OCI-LY7 (cell line): Measurements from ENCODE around the gene RAD51B. TPM values are rescaled to one million over a fixed set of nuclear protein-coding genes. Genes with fewer than 3 reads are reported as not detected.

Experiments
- BruUV-seq: library from RNA; stranded (reverse); fragments of 400-500 nt; replicated peaks from 2 replicates; lab custom pipeline; 2021; lab: Mats Ljungman, UMichigan
- CTCF ChIA-PET: fragments of 300-600 bp; sonication (Branson Sonifier 250); formaldehyde crosslinking; loops from one replicate; lab custom pipeline; 2022; ENCODE audit warnings: antibody characterized with exemption; ENCODE audit not compliant: unreplicated experiment; lab: Charles Lee
- POLR2A ChIA-PET: fragments of 300-600 bp; sonication (Branson Sonifier 250); formaldehyde crosslinking; loops from one replicate; lab custom pipeline; 2022; ENCODE audit warnings: antibody characterized with exemption; lab: Charles Lee
- DNase-seq: peaks from one replicate; pipeline ENCODE4 v3.0.0-alpha.2; 2015; ENCODE audit warnings: low spot score
- H2AFZ ChIP-seq: fragments of 200-600 bp; sonication (generic), shearing (Covaris generic); 2 replicates; pipeline ENCODE4 v1.6.1; 2014; ENCODE audit warnings: mild to moderate bottlenecking, antibody characterized with exemption, low read length, moderate library complexity
- H3K27ac ChIP-seq: fragments of 200-600 bp; sonication (generic); 2 replicates; pipeline ENCODE4 v1.5.1; 2014; ENCODE audit warnings: mixed run types, low read depth, mild to moderate bottlenecking, moderate library complexity, low read length, inconsistent platforms; ENCODE audit not compliant: poor library complexity, severe bottlenecking
- H3K36me3 ChIP-seq: fragments of 200-600 bp; sonication (generic); 2 replicates; pipeline ENCODE4 v1.6.1; 2014; ENCODE audit warnings: mild to moderate bottlenecking, antibody characterized with exemption, low read length, moderate library complexity, mixed read lengths; ENCODE audit not compliant: insufficient read depth
- H3K4me1 ChIP-seq: fragments of 200-600 bp; sonication (generic); 2 replicates; pipeline ENCODE4 v1.5.1; 2014; ENCODE audit warnings: mild to moderate bottlenecking, low read length; ENCODE audit not compliant: insufficient read depth, poor library complexity, severe bottlenecking
- H3K4me2 ChIP-seq: fragments of 200-600 bp; sonication (generic); 2 replicates; pipeline ENCODE4 v1.6.1; 2014; ENCODE audit warnings: mild to moderate bottlenecking, low read length
- H3K4me3 ChIP-seq: fragments of 200-600 bp; sonication (generic); 2 replicates; pipeline ENCODE4 v1.5.1; 2014; ENCODE audit warnings: mild to moderate bottlenecking, low read depth, low read length; ENCODE audit not compliant: poor library complexity, severe bottlenecking
- H3K79me2 ChIP-seq: fragments of 200-600 bp; sonication (generic); 2 replicates; pipeline ENCODE4 v1.6.1; 2016; ENCODE audit warnings: low read depth, mild to moderate bottlenecking, low read length, moderate library complexity, mixed read lengths; ENCODE audit not compliant: insufficient read depth
- H3K9me2 ChIP-seq: fragments of 200-600 bp; sonication (generic); 2 replicates; pipeline ENCODE4 v1.6.1; 2016; ENCODE audit warnings: mild to moderate bottlenecking, low read length, mixed read lengths; ENCODE audit not compliant: insufficient read depth
- H3K9me3 ChIP-seq: fragments of 200-600 bp; sonication (generic); 2 replicates; pipeline ENCODE4 v1.6.1; 2014; ENCODE audit warnings: mild to moderate bottlenecking, mixed run types, low read length, mixed read lengths
- H4K20me1 ChIP-seq: fragments of 200-600 bp; sonication (generic); 2 replicates; pipeline ENCODE4 v1.6.1; 2014; ENCODE audit warnings: mild to moderate bottlenecking, antibody characterized with exemption, low read length, moderate library complexity, mixed read lengths; ENCODE audit not compliant: insufficient read depth
- EZH2phosphoT487 ChIP-seq: fragments of 200-600 bp; sonication (generic); IDR thresholded peaks from 2 replicates; pipeline ENCODE4 v1.6.1; 2018; ENCODE audit warnings: low read depth, borderline replicate concordance, mild to moderate bottlenecking, mixed run types, antibody characterized with exemption, low read length, moderate library complexity, mixed read lengths
- intact Hi-C: fragments of 100-400 bp; cut with micrococcal nuclease; formaldehyde crosslinking; loops from one replicate; pipeline ENCODE4 v1.10.0; 2022; ENCODE audit not compliant: unreplicated experiment
- total RNA-seq, 2 experiments: library from RNA; depleted of rRNA in 1 of 2; stranded (reverse); fragments of >200 nt in 1 of 2; shearing (Covaris generic) in 1 of 2; gene quantifications; 2 replicates each; pipeline ENCODE4 v1.2.3, GENCODE V29; 2014 to 2022
- TF ChIP-seq, protein P1 (sequence below): fragments of 200-600 bp; sonication (generic); conservative IDR thresholded peaks from 2 replicates; pipeline ENCODE4 v1.5.1; 2014; ENCODE audit warnings: mild to moderate bottlenecking, antibody characterized with exemption, low read length, moderate library complexity, mixed read lengths

Gene RAD51B
- total RNA-seq, 2 experiments from 2014 or later: 41.4 to 89.9 TPM

DNA sequence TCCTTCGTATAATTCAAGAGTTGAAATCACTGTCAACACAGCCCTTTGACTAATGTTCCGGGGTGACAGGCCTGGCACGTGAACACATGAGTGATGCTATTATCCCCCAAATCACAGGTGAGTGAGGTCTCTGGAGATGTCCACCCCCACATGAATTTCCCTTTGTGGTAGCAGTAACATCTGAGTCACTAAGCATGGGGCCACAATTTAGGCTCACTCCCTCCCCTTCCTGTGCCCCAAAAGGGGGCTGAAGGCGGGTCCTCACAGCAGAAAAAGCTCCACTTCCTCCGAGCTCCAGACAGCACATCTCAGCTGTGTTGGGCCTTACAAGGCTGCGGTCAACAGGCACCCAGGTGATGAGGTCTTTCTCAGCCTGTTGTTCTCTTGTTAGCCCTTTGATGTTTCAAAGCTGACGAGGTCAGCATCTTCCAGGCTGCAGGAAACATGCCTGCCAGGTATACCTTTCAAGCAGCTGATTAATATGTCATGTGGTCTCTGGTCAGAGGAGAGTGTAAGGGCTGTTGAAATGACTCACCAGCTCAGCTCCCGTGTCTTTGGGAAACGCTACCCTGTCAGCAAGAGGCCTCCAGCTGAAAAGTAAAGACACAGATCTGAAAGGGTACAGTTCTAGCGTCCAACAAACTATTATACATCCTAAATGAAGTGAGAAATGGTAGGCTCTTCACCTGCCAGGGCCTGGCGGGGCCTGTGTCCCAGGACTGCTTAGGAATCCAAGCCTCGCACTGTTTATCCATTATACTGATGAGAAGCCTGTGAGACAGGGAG lies 866.0 kb downstream of the RAD51B start:
- Histone ChIP-seq H3K27ac (peak overlapping the region; percentile 97), H3K4me2 (peak overlapping the region; percentile 80), H3K79me2 (no peaks in the 10 kb centered on the region), H3K9me2 (no peaks in the 10 kb centered on the region), H3K4me3 (peak overlapping the region; percentile 57), H3K9me3 (no peaks in the 10 kb centered on the region), H2AFZ (peak overlapping the region; percentile 25; the same call in 1 of the 2 replicates), H3K36me3 (no peaks in the 10 kb centered on the region), H4K20me1 (no peaks in the 10 kb centered on the region), H3K4me1 (peaks cover 98% of the 10 kb centered on the region)
- intact Hi-C loops: loop anchor here (1.0 to 5.0 kb wide), 8 partner anchors 104 to 437 kb away; partner anchors contain the start of gene ZFP36L1
- peak; percentile 98 for DNase-seq
- BruUV-seq: TSS peak; percentile 67
- POLR2A ChIA-PET: interaction anchor here (0.5 to 2.7 kb wide), 14 partner anchors 9 to 396 kb away, joined by 3 to 12 read pairs (median 4); no protein-coding TSS in a partner anchor
- CTCF ChIA-PET: interaction anchor here (1.0 to 1.5 kb wide), 6 partner anchors 47 to 403 kb away, joined by 3 to 6 read pairs (median 4); partner anchors contain the start of gene ZFP36L1
- TF ChIP-seq, protein P1, sequence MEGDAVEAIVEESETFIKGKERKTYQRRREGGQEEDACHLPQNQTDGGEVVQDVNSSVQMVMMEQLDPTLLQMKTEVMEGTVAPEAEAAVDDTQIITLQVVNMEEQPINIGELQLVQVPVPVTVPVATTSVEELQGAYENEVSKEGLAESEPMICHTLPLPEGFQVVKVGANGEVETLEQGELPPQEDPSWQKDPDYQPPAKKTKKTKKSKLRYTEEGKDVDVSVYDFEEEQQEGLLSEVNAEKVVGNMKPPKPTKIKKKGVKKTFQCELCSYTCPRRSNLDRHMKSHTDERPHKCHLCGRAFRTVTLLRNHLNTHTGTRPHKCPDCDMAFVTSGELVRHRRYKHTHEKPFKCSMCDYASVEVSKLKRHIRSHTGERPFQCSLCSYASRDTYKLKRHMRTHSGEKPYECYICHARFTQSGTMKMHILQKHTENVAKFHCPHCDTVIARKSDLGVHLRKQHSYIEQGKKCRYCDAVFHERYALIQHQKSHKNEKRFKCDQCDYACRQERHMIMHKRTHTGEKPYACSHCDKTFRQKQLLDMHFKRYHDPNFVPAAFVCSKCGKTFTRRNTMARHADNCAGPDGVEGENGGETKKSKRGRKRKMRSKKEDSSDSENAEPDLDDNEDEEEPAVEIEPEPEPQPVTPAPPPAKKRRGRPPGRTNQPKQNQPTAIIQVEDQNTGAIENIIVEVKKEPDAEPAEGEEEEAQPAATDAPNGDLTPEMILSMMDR: no peak
- TF ChIP-seq EZH2phosphoT487: no peak

DNA sequence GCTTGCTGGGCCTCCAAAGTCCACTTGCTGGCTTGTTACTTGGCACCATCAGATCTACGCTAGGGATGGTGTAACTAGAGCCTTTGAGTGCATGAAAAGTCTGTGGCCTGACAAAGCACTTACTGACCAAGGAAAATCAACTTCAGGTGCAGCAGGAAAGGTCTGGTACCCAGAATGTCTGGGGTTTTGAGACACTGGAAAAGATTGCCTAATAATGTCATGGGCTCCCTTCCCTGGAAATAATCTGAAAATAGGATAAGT lies 866.6 kb downstream of the RAD51B start:
- intact Hi-C loops: loop anchor here (5.0 kb wide), 1 partner anchor 419 kb away; no protein-coding TSS in a partner anchor
- Histone ChIP-seq H3K9me2 (no peaks in the 10 kb centered on the region), H4K20me1 (no peaks in the 10 kb centered on the region), H3K79me2 (no peaks in the 10 kb centered on the region), H3K4me3 (peak overlapping the region; percentile 40), H3K27ac (peak overlapping the region; percentile 97), H3K4me2 (peak overlapping the region; percentile 80), H3K36me3 (no peaks in the 10 kb centered on the region), H2AFZ (peak overlapping the region; percentile 25; the same call in 1 of the 2 replicates), H3K4me1 (peaks cover 96% of the 10 kb centered on the region), H3K9me3 (no peaks in the 10 kb centered on the region)
- no peak for DNase-seq
- no peak for TF ChIP-seq EZH2phosphoT487
- TF ChIP-seq, protein P1: no peak
- ChIA-PET CTCF (interaction anchor here (1.0 to 1.1 kb wide), 3 partner anchors 48 to 277 kb away, joined by 3 to 4 read pairs (median 4); no protein-coding TSS in a partner anchor), POLR2A (interaction anchor here (0.7 to 2.7 kb wide), 6 partner anchors 9 to 408 kb away, joined by 3 to 12 read pairs (median 5); no protein-coding TSS in a partner anchor)
- BruUV-seq: no TSS peak
